Measurements from ENCODE around the gene HNRNPDL. TPM values are rescaled to one million over a fixed set of nuclear protein-coding genes. Genes with fewer than 3 reads are reported as not detected.

Gene HNRNPDL
- total RNA-seq, 2 donors from 2014 or later = 95.5 to 137 TPM

GRCh38 chr4:82433791-82434190, 3.5 kb upstream of the HNRNPDL start:
- no peaks in the 10 kb centered on the region for H3K27me3 ChIP-seq
- DNase-seq = no peak
- H3K36me3 ChIP-seq = no peaks in the 10 kb centered on the region
- no peaks in the 10 kb centered on the region for H3K9me3 ChIP-seq
- TF ChIP-seq CTCF (IDR thresholded peaks at IDR 0.05) = no peak
- H3K4me1 ChIP-seq = peaks cover 12% of the 10 kb centered on the region
- no peak overlapping the region for H3K4me3 ChIP-seq
- no peak overlapping the region for H3K9ac ChIP-seq (ENCODE audit: low read depth in 2 of 2, low read length in 2 of 2)
- H3K27ac ChIP-seq = no peak overlapping the region
- intact Hi-C loops (cut with DNase I) = no loop called here

- Histone ChIP-seq H3K27me3 (no peaks in the 10 kb centered on the region), H3K4me1 (peaks cover 12% of the 10 kb centered on the region), H3K9me3 (no peaks in the 10 kb centered on the region), H3K27ac (no peak overlapping the region), H3K4me3 (no peak overlapping the region), H3K9ac (ENCODE audit: low read depth in 2 of 2, low read length in 2 of 2) (no peak overlapping the region), H3K36me3 (no peaks in the 10 kb centered on the region)
- TF ChIP-seq CTCF (IDR thresholded peaks at IDR 0.05) = no peak
- intact Hi-C loops (cut with DNase I) = no loop called here
- DNase-seq = no peak
Measured at GRCh38 chr4:82432596-82432995, 2.3 kb upstream of the HNRNPDL start.

GRCh38 chr4:82431831-82432230, 1.6 kb upstream of the HNRNPDL start:
- Histone ChIP-seq H3K4me1 (peaks cover 12% of the 10 kb centered on the region), H3K9me3 (no peaks in the 10 kb centered on the region), H3K9ac (ENCODE audit: low read depth in 2 of 2, low read length in 2 of 2) (no peak overlapping the region), H3K27ac (no peak overlapping the region), H3K4me3 (no peak overlapping the region), H3K27me3 (no peaks in the 10 kb centered on the region), H3K36me3 (no peaks in the 10 kb centered on the region)
- TF ChIP-seq CTCF (IDR thresholded peaks at IDR 0.05) = no peak
- intact Hi-C loops (cut with DNase I) = no loop called here
- no peak for DNase-seq

GRCh38 chr4:82430964-82431745, 893 bp upstream of the HNRNPDL start:
- peak overlapping the region; percentile 97 for H3K27ac ChIP-seq
- TF ChIP-seq CTCF (IDR thresholded peaks at IDR 0.05) = no peak
- peak overlapping the region; percentile 81 to 95 for H3K9ac ChIP-seq (ENCODE audit: low read depth in 2 of 2, low read length in 2 of 2)
- peak overlapping the region; percentile 73 for H3K4me3 ChIP-seq
- no peaks in the 10 kb centered on the region for H3K27me3 ChIP-seq
- intact Hi-C loops (cut with DNase I) = no loop called here
- peak; percentile 59 for DNase-seq
- no peaks in the 10 kb centered on the region for H3K9me3 ChIP-seq
- no peaks in the 10 kb centered on the region for H3K36me3 ChIP-seq
- H3K4me1 ChIP-seq = peaks cover 12% of the 10 kb centered on the region

GRCh38 chr4:82429728-82430192, 502 bp downstream of the HNRNPDL start:
- intact Hi-C loops (cut with DNase I) = loop anchor here (2.0 kb wide), 1 partner anchor 55 kb away; no protein-coding TSS in a partner anchor
- Histone ChIP-seq H3K9ac (ENCODE audit: low read depth in 2 of 2, low read length in 2 of 2) (peak overlapping the region; percentile 91 to 95), H3K4me1 (peaks cover 12% of the 10 kb centered on the region), H3K9me3 (no peaks in the 10 kb centered on the region), H3K4me3 (peak overlapping the region; percentile 73), H3K27me3 (no peaks in the 10 kb centered on the region), H3K36me3 (peaks cover 6% of the 10 kb centered on the region), H3K27ac (peak overlapping the region; percentile 97)
- DNase-seq = peak; percentile 68
- no peak for TF ChIP-seq CTCF (IDR thresholded peaks at IDR 0.05)
